ENCODE results near the gene HELZ.

Gene HELZ

DNA sequence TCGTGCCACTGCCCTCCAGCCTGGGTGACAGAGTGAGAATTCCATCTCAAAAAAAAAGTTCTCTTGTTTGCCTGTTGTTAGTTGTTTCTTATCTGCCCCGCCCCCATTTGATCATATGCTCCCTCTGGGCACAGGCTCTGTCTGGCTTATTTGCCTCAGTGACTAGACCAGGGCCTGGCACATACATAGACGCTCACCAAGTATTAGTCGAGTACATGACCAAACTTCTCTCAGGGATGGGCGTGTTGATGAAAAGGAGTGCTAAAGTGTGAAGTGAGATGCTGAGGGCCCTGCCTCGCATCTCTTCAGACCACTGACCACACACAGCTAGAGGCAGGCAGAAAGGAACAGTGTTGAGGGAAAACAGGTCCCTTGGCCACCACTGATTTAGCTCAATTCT lies 3.3 kb upstream of the HELZ start:
- no peak for TF ChIP-seq ZNF274 (IDR thresholded peaks at IDR 0.05; ENCODE audit: low read depth, low read length)
- TF ChIP-seq YY1 (IDR thresholded peaks at IDR 0.05; ENCODE audit: insufficient read depth, insufficient read length), result no peak
- TF ChIP-seq SUZ12 (IDR thresholded peaks at IDR 0.05; ENCODE audit: extremely low read depth, insufficient read depth, insufficient read length), result no peak
- DNase-seq (ENCODE audit: low read depth, low spot score), result no peak
- no peak overlapping the region for H3K9ac ChIP-seq (ENCODE audit: insufficient read length, low read depth)
- no peak overlapping the region for H3K4me3 ChIP-seq (ENCODE audit: insufficient read length, low read depth)
- H3K27me3 ChIP-seq (ENCODE audit: insufficient read depth, insufficient read length), result no peaks in the 10 kb centered on the region
- H3K9me3 ChIP-seq (ENCODE audit: insufficient read depth, low read length), result no peaks in the 10 kb centered on the region
- H3K36me3 ChIP-seq (ENCODE audit: insufficient read depth, insufficient read length, low read length), result no peaks in the 10 kb centered on the region
- H3K4me1 ChIP-seq (ENCODE audit: insufficient read depth, insufficient read length), result peaks cover 3% of the 10 kb centered on the region

DNA sequence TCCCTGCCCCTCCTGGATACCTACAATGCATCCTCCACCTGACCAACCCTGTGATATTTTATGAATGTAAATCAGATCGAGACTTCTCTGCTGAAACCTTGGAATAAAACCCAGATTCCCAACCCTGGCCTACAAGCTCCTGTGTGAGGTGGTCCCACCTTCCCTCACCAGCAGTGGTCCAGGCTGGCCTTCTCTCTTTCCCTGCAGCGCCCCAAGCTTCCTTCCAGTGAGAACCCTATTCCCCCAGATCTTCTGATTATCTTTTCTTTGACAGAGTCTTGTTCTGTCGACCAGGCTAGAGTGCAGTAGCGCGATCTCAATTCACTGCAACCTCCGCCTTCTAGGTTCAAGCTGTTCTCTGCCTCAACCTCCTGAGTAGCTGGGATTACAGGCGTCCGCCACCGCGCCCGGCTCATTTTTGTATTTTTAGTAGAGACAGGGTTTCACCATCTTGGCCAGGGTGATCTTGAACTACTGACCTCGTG lies 2.5 kb upstream of the HELZ start:
- Histone ChIP-seq H3K27me3 (ENCODE audit: insufficient read depth, insufficient read length) (no peaks in the 10 kb centered on the region), H3K36me3 (ENCODE audit: insufficient read depth, insufficient read length, low read length) (no peaks in the 10 kb centered on the region), H3K4me3 (ENCODE audit: insufficient read length, low read depth) (no peak overlapping the region), H3K9me3 (ENCODE audit: insufficient read depth, low read length) (no peaks in the 10 kb centered on the region), H3K4me1 (ENCODE audit: insufficient read depth, insufficient read length) (peaks cover 3% of the 10 kb centered on the region), H3K9ac (ENCODE audit: insufficient read length, low read depth) (no peak overlapping the region)
- no peak for DNase-seq (ENCODE audit: low read depth, low spot score)
- TF ChIP-seq SUZ12 (IDR thresholded peaks at IDR 0.05; ENCODE audit: extremely low read depth, insufficient read depth, insufficient read length) (no peak), ZNF274 (IDR thresholded peaks at IDR 0.05; ENCODE audit: low read depth, low read length) (no peak), YY1 (IDR thresholded peaks at IDR 0.05; ENCODE audit: insufficient read depth, insufficient read length) (no peak)

DNA sequence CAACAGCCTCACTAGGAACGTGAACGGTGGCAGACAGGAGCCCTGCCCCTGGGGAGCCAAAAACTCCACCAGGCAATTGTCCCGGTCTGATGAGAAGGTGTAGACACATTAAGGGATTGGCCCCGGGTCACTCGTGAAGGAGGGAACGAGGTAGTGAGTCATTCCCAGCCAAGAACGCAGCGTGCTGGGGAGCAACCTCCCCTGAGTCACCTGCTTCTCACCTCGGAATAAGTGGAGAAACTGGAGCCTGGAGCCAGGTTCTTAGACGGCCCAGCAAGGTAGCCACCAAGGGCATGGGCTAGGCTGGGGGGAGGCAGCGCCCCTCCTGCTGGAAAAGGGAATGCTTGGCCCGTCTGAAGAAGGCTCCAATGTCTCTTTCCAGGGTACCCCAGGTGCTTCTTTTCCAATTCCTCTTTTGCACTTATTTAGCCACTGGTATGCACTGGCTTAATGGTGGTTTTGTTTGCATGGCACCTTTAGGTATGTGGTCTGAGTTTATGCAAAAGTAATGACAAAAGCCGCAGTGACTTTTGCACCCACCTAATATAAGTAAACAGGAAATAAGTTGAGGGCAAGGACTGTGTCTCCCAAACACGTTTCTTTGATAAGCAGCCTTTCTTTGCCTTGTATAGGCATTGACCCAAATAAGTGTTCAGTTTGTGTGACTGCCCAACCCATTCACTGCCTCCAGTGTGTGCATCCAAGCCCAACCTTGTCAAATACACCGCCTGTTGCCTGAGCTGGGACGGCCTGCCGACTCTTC lies 1.8 kb upstream of the HELZ start:
- Histone ChIP-seq H3K9ac (ENCODE audit: insufficient read length, low read depth) (peak overlapping the region; percentile 86), H3K4me1 (ENCODE audit: insufficient read depth, insufficient read length) (peaks cover 3% of the 10 kb centered on the region), H3K36me3 (ENCODE audit: insufficient read depth, insufficient read length, low read length) (peaks cover 2% of the 10 kb centered on the region), H3K4me3 (ENCODE audit: insufficient read length, low read depth) (peak overlapping the region; percentile 87), H3K27me3 (ENCODE audit: insufficient read depth, insufficient read length) (no peaks in the 10 kb centered on the region), H3K9me3 (ENCODE audit: insufficient read depth, low read length) (no peaks in the 10 kb centered on the region)
- no peak for DNase-seq (ENCODE audit: low read depth, low spot score)
- no peak for TF ChIP-seq YY1 (IDR thresholded peaks at IDR 0.05; ENCODE audit: insufficient read depth, insufficient read length)
- no peak for TF ChIP-seq SUZ12 (IDR thresholded peaks at IDR 0.05; ENCODE audit: extremely low read depth, insufficient read depth, insufficient read length)
- TF ChIP-seq ZNF274 (IDR thresholded peaks at IDR 0.05; ENCODE audit: low read depth, low read length), result no peak

DNA sequence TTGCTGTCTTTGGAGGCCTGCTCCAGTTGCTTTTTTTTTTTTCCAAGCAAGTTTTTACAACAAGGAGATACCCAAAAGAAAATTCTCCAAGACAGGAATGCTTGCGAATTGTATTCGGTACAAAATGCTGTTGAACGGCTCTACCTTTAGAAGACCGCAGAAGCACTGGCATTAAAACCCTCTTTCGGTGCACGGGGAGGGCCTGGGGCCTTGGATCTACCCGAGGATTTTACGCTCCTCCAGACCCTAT lies 1.3 kb upstream of the HELZ start:
- Histone ChIP-seq H3K27me3 (ENCODE audit: insufficient read depth, insufficient read length) (no peaks in the 10 kb centered on the region), H3K9ac (ENCODE audit: insufficient read length, low read depth) (peak overlapping the region; percentile 86), H3K36me3 (ENCODE audit: insufficient read depth, insufficient read length, low read length) (peaks cover 7% of the 10 kb centered on the region), H3K4me3 (ENCODE audit: insufficient read length, low read depth) (peak overlapping the region; percentile 87), H3K9me3 (ENCODE audit: insufficient read depth, low read length) (no peaks in the 10 kb centered on the region), H3K4me1 (ENCODE audit: insufficient read depth, insufficient read length) (peaks cover 3% of the 10 kb centered on the region)
- TF ChIP-seq ZNF274 (IDR thresholded peaks at IDR 0.05; ENCODE audit: low read depth, low read length), result no peak
- no peak for TF ChIP-seq YY1 (IDR thresholded peaks at IDR 0.05; ENCODE audit: insufficient read depth, insufficient read length)
- TF ChIP-seq SUZ12 (IDR thresholded peaks at IDR 0.05; ENCODE audit: extremely low read depth, insufficient read depth, insufficient read length), result no peak
- no peak for DNase-seq (ENCODE audit: low read depth, low spot score)

DNA sequence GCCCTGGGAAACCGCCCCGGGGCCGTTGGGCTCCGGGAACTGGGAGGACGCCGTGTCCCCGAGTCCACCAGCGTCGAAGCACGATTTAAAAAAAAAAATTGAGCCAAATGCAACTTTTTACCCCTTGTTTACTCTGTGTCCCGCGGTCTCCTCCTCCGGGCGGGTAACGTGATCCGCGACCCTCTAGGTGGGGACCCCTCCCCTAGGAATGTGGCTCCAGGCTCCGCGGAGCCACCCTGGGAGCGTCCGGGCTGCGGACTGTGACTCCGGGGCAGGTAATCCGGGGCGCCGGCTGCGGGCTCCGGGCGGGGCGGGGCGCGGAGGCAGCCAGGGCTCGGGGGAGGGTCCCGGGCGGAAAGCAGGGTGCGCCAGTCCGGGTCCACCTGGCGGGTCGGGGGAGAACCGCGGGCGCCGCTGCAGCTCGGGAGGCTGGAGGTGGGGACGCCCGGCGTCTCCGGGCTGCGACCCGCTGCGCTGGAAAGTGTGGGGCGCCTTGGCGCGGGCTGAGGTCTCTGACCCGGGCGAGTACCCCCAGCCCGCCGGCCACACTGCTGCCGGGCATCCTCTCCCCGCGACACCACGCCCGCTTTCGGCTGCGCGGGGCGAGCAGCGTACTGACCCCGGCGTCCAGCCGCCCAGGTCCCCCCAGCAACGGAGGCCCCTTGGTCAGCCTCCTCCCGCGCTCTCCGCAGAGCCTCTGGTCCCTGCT lies 852 bp upstream of the HELZ start:
- TF ChIP-seq ZNF274 (IDR thresholded peaks at IDR 0.05; ENCODE audit: low read depth, low read length), result no peak
- TF ChIP-seq SUZ12 (IDR thresholded peaks at IDR 0.05; ENCODE audit: extremely low read depth, insufficient read depth, insufficient read length), result no peak
- TF ChIP-seq YY1 (IDR thresholded peaks at IDR 0.05; ENCODE audit: insufficient read depth, insufficient read length), result no peak
- no peaks in the 10 kb centered on the region for H3K9me3 ChIP-seq (ENCODE audit: insufficient read depth, low read length)
- peak overlapping the region; percentile 86 for H3K9ac ChIP-seq (ENCODE audit: insufficient read length, low read depth)
- H3K27me3 ChIP-seq (ENCODE audit: insufficient read depth, insufficient read length), result no peaks in the 10 kb centered on the region
- DNase-seq (ENCODE audit: low read depth, low spot score), result peak; percentile 59
- H3K36me3 ChIP-seq (ENCODE audit: insufficient read depth, insufficient read length, low read length), result peaks cover 9% of the 10 kb centered on the region
- peaks cover 3% of the 10 kb centered on the region for H3K4me1 ChIP-seq (ENCODE audit: insufficient read depth, insufficient read length)
- H3K4me3 ChIP-seq (ENCODE audit: insufficient read length, low read depth), result peak overlapping the region; percentile 87

DNA sequence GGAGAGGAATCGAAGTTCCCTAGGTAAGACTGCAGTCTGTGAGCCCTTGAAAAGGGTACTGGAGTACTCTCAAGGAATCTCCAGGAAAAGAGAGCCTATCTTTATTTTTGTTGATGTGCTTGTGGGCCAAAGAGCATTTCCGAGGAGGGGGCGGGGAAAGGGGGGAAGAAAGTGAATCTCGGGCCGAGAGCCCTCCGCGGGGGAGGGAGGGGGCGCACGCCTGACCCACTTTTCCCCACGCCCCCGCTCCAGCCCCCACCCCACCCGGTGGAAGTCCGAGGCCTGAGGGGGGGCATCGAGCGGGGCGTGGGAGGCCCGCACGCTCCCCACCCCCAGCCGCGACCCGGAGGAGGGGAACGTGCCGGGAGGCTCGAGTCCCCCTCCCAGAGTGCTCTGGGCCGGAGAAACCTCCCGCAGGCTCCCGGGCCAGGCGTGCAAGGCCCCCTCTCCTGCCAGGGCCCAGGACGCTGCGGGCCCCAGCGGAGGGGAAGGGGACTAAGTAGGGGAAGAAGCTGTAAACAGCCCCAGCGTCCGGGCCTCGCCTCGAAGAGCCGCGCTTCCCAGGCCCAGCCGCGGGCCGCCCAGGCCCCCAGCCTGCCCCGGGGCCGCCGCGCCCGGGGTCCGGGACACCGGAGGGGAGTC lies 444 bp downstream of the HELZ start:
- DNase-seq (ENCODE audit: low read depth, low spot score), result no peak
- Histone ChIP-seq H3K36me3 (ENCODE audit: insufficient read depth, insufficient read length, low read length) (peaks cover 10% of the 10 kb centered on the region), H3K4me3 (ENCODE audit: insufficient read length, low read depth) (peak overlapping the region; percentile 87), H3K4me1 (ENCODE audit: insufficient read depth, insufficient read length) (peaks cover 3% of the 10 kb centered on the region), H3K9ac (ENCODE audit: insufficient read length, low read depth) (peak overlapping the region; percentile 68), H3K27me3 (ENCODE audit: insufficient read depth, insufficient read length) (no peaks in the 10 kb centered on the region), H3K9me3 (ENCODE audit: insufficient read depth, low read length) (no peaks in the 10 kb centered on the region)
- TF ChIP-seq YY1 (IDR thresholded peaks at IDR 0.05; ENCODE audit: insufficient read depth, insufficient read length) (no peak), ZNF274 (IDR thresholded peaks at IDR 0.05; ENCODE audit: low read depth, low read length) (no peak), SUZ12 (IDR thresholded peaks at IDR 0.05; ENCODE audit: extremely low read depth, insufficient read depth, insufficient read length) (no peak)

DNA sequence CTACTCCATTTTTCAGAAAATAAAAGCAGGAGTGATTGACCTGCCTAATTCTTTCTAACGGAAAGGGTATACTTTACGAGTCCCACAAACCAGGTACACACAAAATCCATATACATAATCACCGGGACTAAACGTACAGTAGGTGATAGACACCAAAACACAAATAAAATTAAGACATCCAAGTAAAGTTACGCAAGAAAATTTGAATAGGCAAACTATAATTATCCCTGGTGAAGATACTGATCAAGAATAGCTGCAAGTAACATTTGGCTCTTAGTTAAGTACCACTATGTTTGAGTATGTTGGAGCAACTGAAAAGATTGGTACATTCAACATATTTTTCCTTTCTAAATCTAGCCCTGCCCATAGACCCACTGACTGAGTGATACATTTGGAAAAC lies 1.7 kb downstream of the HELZ start:
- no peaks in the 10 kb centered on the region for H3K27me3 ChIP-seq (ENCODE audit: insufficient read depth, insufficient read length)
- peaks cover 22% of the 10 kb centered on the region for H3K36me3 ChIP-seq (ENCODE audit: insufficient read depth, insufficient read length, low read length)
- DNase-seq (ENCODE audit: low read depth, low spot score), result no peak
- TF ChIP-seq YY1 (IDR thresholded peaks at IDR 0.05; ENCODE audit: insufficient read depth, insufficient read length) (no peak), ZNF274 (IDR thresholded peaks at IDR 0.05; ENCODE audit: low read depth, low read length) (no peak), SUZ12 (IDR thresholded peaks at IDR 0.05; ENCODE audit: extremely low read depth, insufficient read depth, insufficient read length) (no peak)
- no peak overlapping the region for H3K4me3 ChIP-seq (ENCODE audit: insufficient read length, low read depth)
- no peak overlapping the region for H3K9ac ChIP-seq (ENCODE audit: insufficient read length, low read depth)
- no peaks in the 10 kb centered on the region for H3K9me3 ChIP-seq (ENCODE audit: insufficient read depth, low read length)
- H3K4me1 ChIP-seq (ENCODE audit: insufficient read depth, insufficient read length), result peaks cover 3% of the 10 kb centered on the region

Data from NT2/D1 (cell line).